Body of pancreas (tissue), 4 donors: ENCODE results near the gene HKDC1. TPM values are rescaled to one million over a fixed set of nuclear protein-coding genes. Genes with fewer than 3 reads are reported as not detected.
"Not testable (repeated sequence)": the region's sequence is repeated elsewhere in the genome, so short reads cannot be mapped to it uniquely, and the experiment has no call there.

Experiments used
- ATAC-seq: fragments of 150-250 bp; one replicate; pipeline ENCODE4 v1.9.1; 2016
- DNase-seq, 4 donors: peaks; one replicate each; pipeline ENCODE4 v3.0.0-alpha.2; 2019
- H3K27ac ChIP-seq, 4 donors: fragments of 200-600 bp; sonication (generic); 1 replicate in 3 of 4; 2 replicates in 1 of 4; pipeline versions ENCODE4 v1.5.1 to v1.6.1; 2016 to 2019; ENCODE audit warnings: mild to moderate bottlenecking in 1 of 4, mixed read lengths in 1 of 4, moderate library complexity in 1 of 4
- H3K27me3 ChIP-seq, 2 donors: fragments of 200-600 bp; sonication (generic); one replicate each; pipeline ENCODE4 v1.6.0; 2016; ENCODE audit warnings: mild to moderate bottlenecking in 1 of 2
- H3K36me3 ChIP-seq, 2 donors: fragments of 200-600 bp; sonication (generic); replicated peaks in 1 of 2; 2 replicates each; pipeline ENCODE4 v1.5.1; 2016; ENCODE audit warnings: low read depth in 2 of 2; ENCODE audit not compliant: insufficient read depth in 1 of 2
- H3K4me1 ChIP-seq: fragments of 200-600 bp; sonication (generic); one replicate; pipeline ENCODE4 v1.6.0; 2016
- H3K4me3 ChIP-seq, 2 donors: fragments of 200-600 bp; sonication (generic); 1 replicate in 1 of 2; 2 replicates in 1 of 2; pipeline ENCODE4 v1.5.1; 2016 to 2019
- H3K9me3 ChIP-seq, 3 donors: fragments of 200-600 bp; sonication (generic); 1 replicate in 2 of 3; 2 replicates in 1 of 3; pipeline ENCODE4 v1.5.1; 2016
- POLR2A ChIP-seq, 3 donors: fragments of 450-650 bp; IDR thresholded peaks; one replicate each; pipeline ENCODE4 v1.6.1; 2016; ENCODE audit warnings: antibody characterized with exemption in 3 of 3, mild to moderate bottlenecking in 2 of 3
- WGBS, 2 donors: methylation state at CpG; one replicate each; pipeline ENCODE4 v1.1.5; 2017; 5-methylcytosine and 5-hydroxymethylcytosine counted together
- intact Hi-C: fragments of 100-400 bp; cut with DNase I; formaldehyde crosslinking; loops from one replicate; pipeline ENCODE4 v1.15.1; 2023
- total RNA-seq, 2 donors: library from RNA; depleted of rRNA; stranded (reverse); fragments of >200 nt; gene quantifications; one replicate each; pipeline ENCODE4 v1.1.0, GENCODE V29; 2016
- TF ChIP-seq, protein P1 (sequence below), 7 experiments: fragments of 450-650 bp in 4 of 7; fragments of 200-600 bp in 3 of 7; sonication (generic) in 3 of 7; IDR thresholded peaks; one replicate each; pipeline ENCODE4 v1.5.1; 2016 to 2019; ENCODE audit warnings: antibody characterized with exemption in 7 of 7

HKDC1 gene
- 10 to 100 TPM in 1 of 2 donors, 1 to 10 TPM in 1; 6.7 to 13.5 TPM for total RNA-seq

- DNase-seq (peak; percentile 60 to 75 (median 70)), ATAC-seq (peak; percentile 74)
- Histone ChIP-seq H3K9me3 (no peaks in the 10 kb centered on the region), H3K4me1 (peaks cover 11% of the 10 kb centered on the region), H3K27me3 (no peaks in the 10 kb centered on the region), H3K4me3 (peak within 1 kb of the TSS in 1 of 2 donors; percentile 5), H3K27ac (peak within 1 kb of the TSS; percentile 39 to 92 (median 64)), H3K36me3 (no peaks in the 10 kb centered on the region)
- intact Hi-C loops = no loop called here
- TF ChIP-seq POLR2A (IDR thresholded peaks at IDR 0.05) = peak; percentile 55 to 93 (median 89)
- TF ChIP-seq, protein P1, sequence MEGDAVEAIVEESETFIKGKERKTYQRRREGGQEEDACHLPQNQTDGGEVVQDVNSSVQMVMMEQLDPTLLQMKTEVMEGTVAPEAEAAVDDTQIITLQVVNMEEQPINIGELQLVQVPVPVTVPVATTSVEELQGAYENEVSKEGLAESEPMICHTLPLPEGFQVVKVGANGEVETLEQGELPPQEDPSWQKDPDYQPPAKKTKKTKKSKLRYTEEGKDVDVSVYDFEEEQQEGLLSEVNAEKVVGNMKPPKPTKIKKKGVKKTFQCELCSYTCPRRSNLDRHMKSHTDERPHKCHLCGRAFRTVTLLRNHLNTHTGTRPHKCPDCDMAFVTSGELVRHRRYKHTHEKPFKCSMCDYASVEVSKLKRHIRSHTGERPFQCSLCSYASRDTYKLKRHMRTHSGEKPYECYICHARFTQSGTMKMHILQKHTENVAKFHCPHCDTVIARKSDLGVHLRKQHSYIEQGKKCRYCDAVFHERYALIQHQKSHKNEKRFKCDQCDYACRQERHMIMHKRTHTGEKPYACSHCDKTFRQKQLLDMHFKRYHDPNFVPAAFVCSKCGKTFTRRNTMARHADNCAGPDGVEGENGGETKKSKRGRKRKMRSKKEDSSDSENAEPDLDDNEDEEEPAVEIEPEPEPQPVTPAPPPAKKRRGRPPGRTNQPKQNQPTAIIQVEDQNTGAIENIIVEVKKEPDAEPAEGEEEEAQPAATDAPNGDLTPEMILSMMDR (IDR thresholded peaks at IDR 0.05) = no peak
- WGBS, 2 donors = 27 to 33% methylated on average over 8 of the region's 8 CpGs
Observed at GRCh38 chr10:69220041-69220451, at the start of gene HKDC1. TSS of gene HKDC1 (plus strand) at chr10:69220332. CDS start at chr10:69220436, 104 bp downstream.

DNA sequence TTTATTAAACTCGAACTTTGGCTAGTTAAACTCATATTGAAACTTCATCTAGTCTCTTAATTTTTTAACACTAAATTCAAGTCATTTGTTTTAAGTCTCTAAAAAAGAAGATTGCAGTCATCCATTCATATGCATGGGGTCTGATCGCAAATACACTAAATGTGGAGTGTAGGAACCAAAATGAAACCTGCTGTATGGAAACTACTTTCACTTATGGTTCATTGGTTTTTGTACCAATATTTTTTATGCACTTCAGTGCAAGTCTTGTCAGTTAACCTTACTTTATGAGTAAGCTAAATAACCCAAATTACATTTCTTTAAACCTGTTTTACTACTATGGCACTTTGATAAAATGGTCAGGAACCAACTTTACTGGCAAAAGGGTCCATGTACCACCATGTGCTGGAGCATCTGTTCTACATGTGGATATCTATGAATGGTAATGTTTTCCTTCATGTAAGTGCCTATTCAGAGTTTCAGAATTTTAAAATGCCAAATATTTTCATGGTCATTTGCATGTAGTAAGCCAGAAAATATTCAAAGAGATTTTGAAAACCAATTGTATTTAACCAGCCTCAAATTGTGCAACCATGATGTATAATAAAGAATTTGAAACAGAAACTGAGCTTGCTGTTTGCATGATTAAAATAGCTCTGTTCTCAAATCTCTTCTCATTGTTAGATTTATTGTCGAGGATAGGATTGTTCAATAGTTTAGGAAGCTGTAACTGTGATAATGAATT, 47.7 kb upstream of the HKDC1 start:
- H3K9me3 ChIP-seq = no peaks in the 10 kb centered on the region
- ATAC-seq (no peak), DNase-seq (no peak)
- H3K4me3 ChIP-seq = no peak overlapping the region
- H3K27me3 ChIP-seq = no peaks in the 10 kb centered on the region
- 80 to 85% methylated on average over 3 of the region's 3 CpGs for WGBS, 2 donors
- H3K4me1 ChIP-seq = no peaks in the 10 kb centered on the region
- H3K36me3 ChIP-seq = peaks cover 0 to 5% of the 10 kb centered on the region in 2 donors
- intact Hi-C loops = no loop called here
- TF ChIP-seq, protein P1 (IDR thresholded peaks at IDR 0.05) = no peak
- no peak for TF ChIP-seq POLR2A (IDR thresholded peaks at IDR 0.05)
- H3K27ac ChIP-seq = no peak overlapping the region

DNA sequence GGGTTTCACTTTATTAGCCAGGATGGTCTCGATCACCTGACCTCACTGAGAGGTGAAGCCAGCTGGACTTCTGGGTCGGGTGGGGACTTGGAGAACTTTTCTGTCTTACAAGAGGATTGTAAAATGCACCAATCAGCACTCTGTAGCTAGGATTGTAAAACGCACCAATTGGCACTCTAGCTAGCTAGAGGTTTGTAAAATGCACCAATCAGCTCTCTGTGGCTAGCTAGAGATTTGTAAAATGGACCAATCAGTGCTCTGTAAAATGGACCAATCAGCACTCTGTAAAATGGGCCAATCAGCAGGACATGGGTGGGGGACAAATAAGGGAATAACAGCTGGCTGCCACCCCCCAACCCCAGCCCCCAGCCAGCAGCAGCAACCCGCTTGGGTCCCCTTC, 44.8 kb upstream of the HKDC1 start:
- H3K9me3 ChIP-seq, intact Hi-C loops, H3K27ac ChIP-seq, H3K4me3 ChIP-seq, ATAC-seq, H3K36me3 ChIP-seq, H3K27me3 ChIP-seq, DNase-seq, H3K4me1 ChIP-seq: not testable (repeated sequence)
- WGBS, 2 donors = 87 to 90% methylated on average over 4 of the region's 4 CpGs

- WGBS, 2 donors = 55 to 74% methylated on average over 2 of the region's 2 CpGs
- no peaks in the 10 kb centered on the region for H3K9me3 ChIP-seq
- no peak overlapping the region for H3K27ac ChIP-seq
- no peak overlapping the region for H3K4me3 ChIP-seq
- H3K4me1 ChIP-seq = peaks cover 17% of the 10 kb centered on the region
- DNase-seq = no peak
- ATAC-seq = no peak
- TF ChIP-seq, protein P1 (IDR thresholded peaks at IDR 0.05) = no peak
- no peak for TF ChIP-seq POLR2A (IDR thresholded peaks at IDR 0.05)
- H3K27me3 ChIP-seq = no peaks in the 10 kb centered on the region
- intact Hi-C loops = no loop called here
- peaks cover 0 to 1% of the 10 kb centered on the region in 2 donors for H3K36me3 ChIP-seq
Observed at GRCh38 chr10:69176823-69177222, 43.3 kb upstream of the HKDC1 start.

GRCh38 chr10:69179089-69179742, 40.9 kb upstream of the HKDC1 start:
- peak; percentile 19 for ATAC-seq
- no peaks in the 10 kb centered on the region for H3K27me3 ChIP-seq
- DNase-seq = peak in 2 of 4 donors; percentile 15 to 28
- intact Hi-C loops = no loop called here
- H3K9me3 ChIP-seq = no peaks in the 10 kb centered on the region
- H3K27ac ChIP-seq = peak overlapping the region; percentile 85 to 98 (median 94)
- no peaks in the 10 kb centered on the region for H3K36me3 ChIP-seq
- H3K4me1 ChIP-seq = peaks cover 23% of the 10 kb centered on the region
- TF ChIP-seq, protein P1 (IDR thresholded peaks at IDR 0.05) = no peak
- no peak for TF ChIP-seq POLR2A (IDR thresholded peaks at IDR 0.05)
- peak overlapping the region in 1 of 2 donors; percentile 89 for H3K4me3 ChIP-seq
- 27 to 36% methylated on average over 18 to 21 of the region's 21 CpGs for WGBS, 2 donors
